IMR-90 (cell line): ENCODE data around the gene ADSS1. TPM values are rescaled to one million over a fixed set of nuclear protein-coding genes. Genes with fewer than 3 reads are reported as not detected.
A peak's percentile ranks its signal among the peaks of the same experiment; 100 is the strongest.

Experiments used
- ATAC-seq: fragments of 200-7000 bp; cut with Tn5 transposase; 2 replicates; pipeline ENCODE4 v1.9.1; 2020; ENCODE audit warnings: low read depth, mild to moderate bottlenecking, moderate library complexity
- BruUV-seq: library from RNA; stranded (reverse); fragments of 400-500 nt; replicated peaks from 2 replicates; lab custom pipeline; 2021; lab: Mats Ljungman, UMichigan
- CTCF ChIA-PET: fragments of 300-600 bp; formaldehyde crosslinking; extraction: SDS; loops from one replicate; lab custom pipeline; 2021; ENCODE audit warnings: antibody characterized with exemption; lab: Yijun Ruan, JAX
- POLR2A ChIA-PET: fragments of 300-600 bp; sonication (Branson Sonifier 250); formaldehyde crosslinking; loops from one replicate; lab custom pipeline; 2022; ENCODE audit warnings: antibody characterized with exemption; ENCODE audit not compliant: unreplicated experiment; lab: Charles Lee
- DNase-seq: peaks from one replicate; pipeline ENCODE4 v3.0.0; 2013
- H2AFZ ChIP-seq: replicated peaks from 2 replicates; pipeline ENCODE3; 2013; ENCODE audit warnings: low read length, mild to moderate bottlenecking; ENCODE audit not compliant: poor library complexity
- H2AK5ac ChIP-seq: 2 replicates; pipeline ENCODE4 v1.6.1; 2013; ENCODE audit warnings: low read depth, low read length, inconsistent platforms
- H2AK9ac ChIP-seq: replicated peaks from 2 replicates; pipeline ENCODE3; 2013; ENCODE audit warnings: mild to moderate bottlenecking, low read depth, low read length, moderate library complexity; ENCODE audit not compliant: poor library complexity
- H2BK120ac ChIP-seq: 2 replicates; pipeline ENCODE4 v1.6.1; 2013; ENCODE audit warnings: low read depth, low read length, inconsistent platforms
- H2BK15ac ChIP-seq: 3 replicates; pipeline ENCODE4 v1.6.1; 2013; ENCODE audit warnings: low read depth, low read length, inconsistent platforms
- H2BK20ac ChIP-seq: 2 replicates; pipeline ENCODE4 v1.6.1; 2013; ENCODE audit warnings: low read depth, mild to moderate bottlenecking, inconsistent platforms, low read length, moderate library complexity
- H2BK5ac ChIP-seq: 2 replicates; pipeline ENCODE4 v1.6.1; 2013; ENCODE audit warnings: mild to moderate bottlenecking, low read depth, low read length, inconsistent platforms; ENCODE audit not compliant: poor library complexity, severe bottlenecking
- H3K14ac ChIP-seq: replicated peaks from 2 replicates; pipeline ENCODE4 v1.6.1; 2013; ENCODE audit warnings: low read depth, low read length, inconsistent platforms
- H3K18ac ChIP-seq: 2 replicates; pipeline ENCODE4 v1.6.1; 2013; ENCODE audit warnings: low read depth, low read length, control low read depth
- H3K23ac ChIP-seq: 2 replicates; pipeline ENCODE4 v1.6.1; 2013; ENCODE audit warnings: low read depth, low read length, inconsistent platforms
- H3K27ac ChIP-seq: 2 replicates; pipeline ENCODE4 v1.5.1; 2013; ENCODE audit warnings: mild to moderate bottlenecking, control low read depth, low read length; ENCODE audit not compliant: insufficient read depth
- H3K27me3 ChIP-seq: 2 replicates; pipeline ENCODE4 v1.6.1; 2013; ENCODE audit warnings: low read length; ENCODE audit not compliant: control insufficient read depth, insufficient read depth
- H3K36me3 ChIP-seq: 2 replicates; pipeline ENCODE4 v1.6.1; 2013; ENCODE audit warnings: low read length, mixed read lengths; ENCODE audit not compliant: control insufficient read depth, insufficient read depth
- H3K4ac ChIP-seq: 2 replicates; pipeline ENCODE4 v1.6.1; 2013; ENCODE audit warnings: low read depth, low read length, inconsistent platforms
- H3K4me1 ChIP-seq: 2 replicates; pipeline ENCODE4 v1.6.1; 2013; ENCODE audit warnings: low read length, mixed read lengths; ENCODE audit not compliant: control insufficient read depth, insufficient read depth
- H3K4me2 ChIP-seq: 2 replicates; pipeline ENCODE4 v1.6.1; 2013; ENCODE audit warnings: low read depth, mild to moderate bottlenecking, control low read depth, low read length, moderate library complexity
- H3K4me3 ChIP-seq: 2 replicates; pipeline ENCODE4 v1.5.1; 2013; ENCODE audit warnings: low read depth, mild to moderate bottlenecking, control low read depth, low read length, moderate library complexity; ENCODE audit not compliant: insufficient read depth
- H3K56ac ChIP-seq: 2 replicates; pipeline ENCODE4 v1.6.1; 2013; ENCODE audit warnings: low read length, inconsistent platforms; ENCODE audit not compliant: insufficient read depth; ENCODE audit errors: extremely low read depth
- H3K79me1 ChIP-seq, 2 experiments: 2 replicates each; pipeline ENCODE4 v1.6.1; 2013; ENCODE audit warnings: low read length in 2 of 2, inconsistent platforms in 1 of 2, low read depth in 1 of 2
- H3K9ac ChIP-seq: 2 replicates; pipeline ENCODE4 v1.6.1; 2013; ENCODE audit warnings: low read depth, low read length, control low read depth
- H3K9me1 ChIP-seq: 2 replicates; pipeline ENCODE4 v1.6.1; 2013; ENCODE audit warnings: low read length, inconsistent platforms; ENCODE audit not compliant: insufficient read depth
- H3K9me3 ChIP-seq: 2 replicates; pipeline ENCODE4 v1.6.1; 2013; ENCODE audit warnings: low read length; ENCODE audit not compliant: control insufficient read depth, insufficient read depth
- H4K20me1 ChIP-seq: 2 replicates; pipeline ENCODE4 v1.6.1; 2013; ENCODE audit warnings: low read length, inconsistent platforms; ENCODE audit not compliant: insufficient read depth
- H4K5ac ChIP-seq: 2 replicates; pipeline ENCODE4 v1.6.1; 2013; ENCODE audit warnings: mild to moderate bottlenecking, low read depth, low read length, control low read depth
- H4K8ac ChIP-seq, 2 experiments: 2 replicates each; pipeline ENCODE4 v1.6.1; 2013; ENCODE audit warnings: low read depth in 2 of 2, low read length in 2 of 2, control low read depth in 1 of 2, inconsistent platforms in 1 of 2
- H4K91ac ChIP-seq: 2 replicates; pipeline ENCODE4 v1.6.1; 2013; ENCODE audit warnings: low read depth, low read length, inconsistent platforms; ENCODE audit not compliant: insufficient read depth
- BHLHE40 ChIP-seq: fragments of 150-350 bp; IDR thresholded peaks from 2 replicates; pipeline ENCODE4 v1.6.1; 2016; ENCODE audit warnings: mild to moderate bottlenecking, low read depth, low read length
- CEBPB ChIP-seq: IDR thresholded peaks from 2 replicates; pipeline ENCODE4 v1.6.1; 2012; ENCODE audit warnings: low read depth, low read length, improper control_type of control experiment
- CHD1 ChIP-seq: IDR thresholded peaks from 2 replicates; pipeline ENCODE4 v1.6.1; 2012; ENCODE audit warnings: low read depth, low read length, improper control_type of control experiment
- ELK1 ChIP-seq: fragments of 150-350 bp; IDR thresholded peaks from 2 replicates; pipeline ENCODE4 v1.6.1; 2016; ENCODE audit warnings: low read depth, mild to moderate bottlenecking, low read length, moderate library complexity, borderline replicate concordance
- FOS ChIP-seq: fragments of 150-350 bp; IDR thresholded peaks from 2 replicates; pipeline ENCODE4 v1.6.1; 2016; ENCODE audit warnings: low read depth, low read length
- MAFK ChIP-seq: IDR thresholded peaks from 2 replicates; pipeline ENCODE4 v1.6.1; 2012; ENCODE audit warnings: low read depth, low read length, improper control_type of control experiment
- MAZ ChIP-seq: IDR thresholded peaks from 2 replicates; pipeline ENCODE4 v1.6.1; 2012; ENCODE audit warnings: low read depth, mild to moderate bottlenecking, low read length, improper control_type of control experiment, moderate library complexity, borderline replicate concordance
- RCOR1 ChIP-seq: IDR thresholded peaks from 2 replicates; pipeline ENCODE4 v1.6.1; 2012; ENCODE audit warnings: mild to moderate bottlenecking, low read length, improper control_type of control experiment; ENCODE audit not compliant: insufficient replicate concordance
- WGBS, 2 experiments: methylation state at CpG; one replicate each; pipeline versions ENCODE4 v1.1.5 to v1.1.7; 2013; ENCODE audit warnings: missing lambda C conversion rate in 2 of 2; ENCODE audit not compliant: insufficient read length in 1 of 2; ENCODE audit errors: extremely low coverage in 2 of 2; 5-methylcytosine and 5-hydroxymethylcytosine counted together
- dilution Hi-C: fragments of 300-500 bp; cut with HindIII; formaldehyde crosslinking; loops from one replicate; pipeline ENCODE4 v1.14.3; 2018; ENCODE audit warnings: low sequenced_read_pairs; ENCODE audit not compliant: unreplicated experiment
- in situ Hi-C: fragments of 300-500 bp; cut with MboI; formaldehyde crosslinking; loops from 3 replicates; pipeline ENCODE4 v1.14.3; 2019; ENCODE audit warnings: low sequenced_read_pairs, inconsistent platforms, mixed read lengths
- intact Hi-C: fragments of 100-400 bp; cut with micrococcal nuclease; formaldehyde crosslinking; loops from 2 replicates; pipeline ENCODE4 v1.10.0; 2022
- polyA plus RNA-seq, 3 experiments: library from polyadenylated mRNA; depleted of rRNA; stranded (reverse); fragments of >200 nt; gene quantifications; 2 replicates each; pipeline ENCODE4 v1.2.3, GENCODE V29; 2012; ENCODE audit warnings: low replicate concordance in 1 of 3
- total RNA-seq: library from RNA; depleted of rRNA; stranded (reverse); fragments of >200 nt; gene quantifications from 2 replicates; pipeline ENCODE4 v1.2.3, GENCODE V29; 2012

ADSS1 gene
- total and polyA plus RNA-seq, 2 of the 4 experiments (the other 2 are of a cell fraction) = 1.8 to 5.2 TPM

GRCh38 chr14:104725772-104726548, 1.9 kb downstream of the ADSS1 start:
- DNase-seq = no peak
- no peak overlapping the region for H3K9ac ChIP-seq
- H3K14ac ChIP-seq = no peak overlapping the region
- H4K5ac ChIP-seq = no peak overlapping the region
- peak overlapping the region; percentile 80 for H2AK9ac ChIP-seq
- POLR2A ChIA-PET = no interaction called here
- ATAC-seq = no peak
- H2BK20ac ChIP-seq = no peak overlapping the region
- H3K4me2 ChIP-seq = no peak overlapping the region
- H3K4me1 ChIP-seq = peaks cover 23% of the 10 kb centered on the region
- BruUV-seq = no TSS peak
- H3K9me3 ChIP-seq = no peaks in the 10 kb centered on the region
- 91% methylated on average over 8 of the region's 25 CpGs; no CpG with 5 or more reads in 1 of the 2 experiments for WGBS, 2 experiments
- H3K4ac ChIP-seq = no peak overlapping the region
- H2AK5ac ChIP-seq = 0 out of 2 replicates have a peak overlapping the region, but pooled peaks have one; percentile 9
- no peak overlapping the region for H2BK5ac ChIP-seq
- peaks cover 4% of the 10 kb centered on the region; the same call in 1 of the 2 replicates for H3K36me3 ChIP-seq
- in situ Hi-C loops = no loop called here
- no peak overlapping the region for H3K27ac ChIP-seq
- CTCF ChIA-PET = no interaction called here
- H3K4me3 ChIP-seq = no peak overlapping the region
- H2BK15ac ChIP-seq = no peak overlapping the region
- H4K8ac ChIP-seq = no peak overlapping the region
- no peak overlapping the region for H3K18ac ChIP-seq
- dilution Hi-C loops = no loop called here
- no peaks in the 10 kb centered on the region; the same call in 1 of the 2 replicates for H3K27me3 ChIP-seq
- H2BK120ac ChIP-seq = no peak overlapping the region
- no peak overlapping the region for H3K56ac ChIP-seq
- peaks cover 12 to 21% of the 10 kb centered on the region in 2 experiments; a peak in 2 of 4 replicates for H3K79me1 ChIP-seq
- H2AFZ ChIP-seq = no peak overlapping the region
- TF ChIP-seq ELK1 (no peak), FOS (no peak), RCOR1 (no peak), CHD1 (no peak), CEBPB (no peak), MAZ (no peak), MAFK (no peak), BHLHE40 (no peak)
- H3K23ac ChIP-seq = no peak overlapping the region
- intact Hi-C loops = no loop called here
- H4K20me1 ChIP-seq = peaks cover 19% of the 10 kb centered on the region
- no peaks in the 10 kb centered on the region for H3K9me1 ChIP-seq
- H4K91ac ChIP-seq = no peak overlapping the region
